RKO (cell line): ENCODE data around the gene CXCL11.
"Not testable (repeated sequence)": the region's sequence is repeated elsewhere in the genome, so short reads cannot be mapped to it uniquely, and the experiment has no call there.

Experiments used
- DNase-seq: peaks from one replicate; pipeline ENCODE4 v3.0.0-alpha.2; 2016; ENCODE audit warnings: low spot score

The CXCL11 gene

GRCh38 chr4:76035799-76036380 lies at the start of gene CXCL11:
CXCL11 (minus strand) TSS chr4:76036070; CDS start chr4:76035987, 83 bp downstream.
- DNase-seq: no peak

- DNase-seq: no peak
Observed at GRCh38 chr4:76084542-76084941, 48.7 kb upstream of the CXCL11 start.

GRCh38 chr4:76083386-76083988 lies 47.6 kb upstream of the CXCL11 start:
- DNase-seq: no peak

GRCh38 chr4:76078033-76078613 lies 42.3 kb upstream of the CXCL11 start:
- DNase-seq: no peak

- no peak for DNase-seq
Observed at GRCh38 chr4:76074993-76075600, 39.2 kb upstream of the CXCL11 start.

GRCh38 chr4:76074468-76074867 lies 38.6 kb upstream of the CXCL11 start, which contains the start of gene ART3:
ART3 (plus strand) TSS chr4:76074709; CDS start chr4:76075890, 1,181 bp downstream.
- no peak for DNase-seq

GRCh38 chr4:76072760-76073159 lies 36.9 kb upstream of the CXCL11 start:
- DNase-seq: no peak

- peak; percentile 77 for DNase-seq
Observed at GRCh38 chr4:76067652-76068286, 31.9 kb upstream of the CXCL11 start.

- DNase-seq: no peak
Observed at GRCh38 chr4:76066546-76066945, 30.7 kb upstream of the CXCL11 start.

- DNase-seq: no peak
Observed at GRCh38 chr4:76061982-76062381, 26.1 kb upstream of the CXCL11 start.

GRCh38 chr4:76061421-76061820 lies 25.6 kb upstream of the CXCL11 start:
- no peak for DNase-seq

- DNase-seq: no peak
Observed at GRCh38 chr4:76060506-76060905, 24.6 kb upstream of the CXCL11 start.

- DNase-seq: no peak
Observed at GRCh38 chr4:76059750-76060149, 23.9 kb upstream of the CXCL11 start.

- DNase-seq: no peak
Observed at GRCh38 chr4:76058888-76059426, 23.1 kb upstream of the CXCL11 start.

- no peak for DNase-seq
Observed at GRCh38 chr4:76058302-76058701, 22.4 kb upstream of the CXCL11 start.

GRCh38 chr4:76055421-76055820 lies 19.6 kb upstream of the CXCL11 start:
- DNase-seq: no peak

- no peak for DNase-seq
Observed at GRCh38 chr4:76055016-76055415, 19.1 kb upstream of the CXCL11 start.

GRCh38 chr4:76053730-76054129 lies 17.9 kb upstream of the CXCL11 start:
- no peak for DNase-seq

- not testable (repeated sequence) for DNase-seq
Observed at GRCh38 chr4:76050560-76051050, 14.7 kb upstream of the CXCL11 start.

- not testable (repeated sequence) for DNase-seq
Observed at GRCh38 chr4:76049860-76050416, 14.1 kb upstream of the CXCL11 start.

GRCh38 chr4:76044686-76045085 lies 8.8 kb upstream of the CXCL11 start:
- DNase-seq: not testable (repeated sequence)

- not testable (repeated sequence) for DNase-seq
Observed at GRCh38 chr4:76043306-76043705, 7.4 kb upstream of the CXCL11 start.
